KMS-11 (cell line): Measurements from ENCODE around the gene ATP2A3.

Experiments used
- H2AFZ ChIP-seq: fragments of 200-600 bp; sonication (generic); 2 replicates; pipeline ENCODE4 v1.6.1; 2016; ENCODE audit warnings: antibody characterized with exemption, mixed run types, low read depth
- H3K27ac ChIP-seq: fragments of 200-600 bp; sonication (generic); 2 replicates; pipeline ENCODE4 v1.6.1; 2016; ENCODE audit warnings: mild to moderate bottlenecking, mixed run types
- H3K27me3 ChIP-seq: fragments of 200-600 bp; sonication (generic); 2 replicates; pipeline ENCODE4 v1.6.1; 2017; ENCODE audit warnings: mild to moderate bottlenecking, low read depth, mixed run types, moderate library complexity; ENCODE audit not compliant: insufficient read depth
- H3K36me3 ChIP-seq: fragments of 200-600 bp; sonication (generic); 2 replicates; pipeline ENCODE4 v1.6.1; 2017; ENCODE audit warnings: mild to moderate bottlenecking, mixed run types; ENCODE audit not compliant: insufficient read depth
- H3K4me1 ChIP-seq: fragments of 200-600 bp; sonication (generic); 2 replicates; pipeline ENCODE4 v1.6.1; 2016; ENCODE audit warnings: mild to moderate bottlenecking, low read depth, mixed run types; ENCODE audit not compliant: poor library complexity, severe bottlenecking
- H3K4me2 ChIP-seq: fragments of 200-600 bp; sonication (generic); 2 replicates; pipeline ENCODE4 v1.7.0; 2016; ENCODE audit warnings: mild to moderate bottlenecking, mixed run types
- H3K4me3 ChIP-seq: fragments of 200-600 bp; sonication (generic); IDR thresholded peaks from 2 replicates; pipeline ENCODE4 v1.6.1; 2017; ENCODE audit warnings: low read depth, low read length, mixed read lengths; ENCODE audit not compliant: insufficient read depth
- H3K79me2 ChIP-seq: fragments of 200-600 bp; sonication (generic); 2 replicates; pipeline ENCODE4 v1.6.1; 2016; ENCODE audit warnings: low read depth, mixed run types; ENCODE audit not compliant: insufficient read depth
- H3K9ac ChIP-seq: fragments of 200-600 bp; sonication (generic); 2 replicates; pipeline ENCODE4 v1.6.1; 2016; ENCODE audit warnings: mild to moderate bottlenecking, mixed run types
- H4K20me1 ChIP-seq: fragments of 200-600 bp; sonication (generic); 2 replicates; pipeline ENCODE4 v1.6.1; 2016; ENCODE audit warnings: mild to moderate bottlenecking, mixed run types; ENCODE audit not compliant: insufficient read depth
- CTCF ChIP-seq: fragments of 200-600 bp; sonication (generic); conservative IDR thresholded peaks from 2 replicates; pipeline ENCODE4 v1.6.1; 2017; ENCODE audit warnings: low read depth, mild to moderate bottlenecking, antibody characterized with exemption, low read length, moderate library complexity, mixed read lengths

ATP2A3 gene

GRCh38 chr17:3969963-3970362, 5.7 kb upstream of the ATP2A3 start:
- H3K4me1 ChIP-seq = no peaks in the 10 kb centered on the region
- TF ChIP-seq CTCF = no peak
- no peak overlapping the region for H3K4me2 ChIP-seq
- no peaks in the 10 kb centered on the region for H4K20me1 ChIP-seq
- H3K79me2 ChIP-seq = no peaks in the 10 kb centered on the region
- H2AFZ ChIP-seq = no peak overlapping the region
- H3K27ac ChIP-seq = no peak overlapping the region
- H3K9ac ChIP-seq = no peak overlapping the region
- no peaks in the 10 kb centered on the region for H3K36me3 ChIP-seq
- H3K27me3 ChIP-seq = no peaks in the 10 kb centered on the region
- no peak overlapping the region for H3K4me3 ChIP-seq

GRCh38 chr17:3968886-3969524, 4.8 kb upstream of the ATP2A3 start:
- Histone ChIP-seq H2AFZ (no peak overlapping the region), H3K4me1 (no peaks in the 10 kb centered on the region)

GRCh38 chr17:3968015-3968414, 3.8 kb upstream of the ATP2A3 start:
- peaks cover 1% of the 10 kb centered on the region for H3K4me1 ChIP-seq
- H3K4me3 ChIP-seq = no peak overlapping the region
- H3K79me2 ChIP-seq = peaks cover 6% of the 10 kb centered on the region; the same call in 1 of the 2 replicates
- no peak overlapping the region for H3K4me2 ChIP-seq
- no peaks in the 10 kb centered on the region for H3K36me3 ChIP-seq
- H4K20me1 ChIP-seq = no peaks in the 10 kb centered on the region
- TF ChIP-seq CTCF = no peak
- H3K27me3 ChIP-seq = no peaks in the 10 kb centered on the region
- no peak overlapping the region for H2AFZ ChIP-seq
- no peak overlapping the region for H3K27ac ChIP-seq
- no peak overlapping the region for H3K9ac ChIP-seq

More at GRCh38 chr17:3968886-3969524, 4.8 kb upstream of the ATP2A3 start:
- no peak for TF ChIP-seq CTCF
- no peak overlapping the region for H3K4me3 ChIP-seq
- H3K4me2 ChIP-seq = no peak overlapping the region
- no peaks in the 10 kb centered on the region for H3K27me3 ChIP-seq
- H3K36me3 ChIP-seq = no peaks in the 10 kb centered on the region
- no peaks in the 10 kb centered on the region for H4K20me1 ChIP-seq
- no peak overlapping the region for H3K27ac ChIP-seq
- no peaks in the 10 kb centered on the region for H3K79me2 ChIP-seq
- no peak overlapping the region for H3K9ac ChIP-seq

- H3K79me2 ChIP-seq = peaks cover 12% of the 10 kb centered on the region; the same call in 1 of the 2 replicates
- no peaks in the 10 kb centered on the region for H3K36me3 ChIP-seq
- H3K27me3 ChIP-seq = no peaks in the 10 kb centered on the region
- TF ChIP-seq CTCF = no peak
- no peaks in the 10 kb centered on the region for H4K20me1 ChIP-seq
- H2AFZ ChIP-seq = no peak overlapping the region
- no peak overlapping the region for H3K9ac ChIP-seq
- H3K4me1 ChIP-seq = peaks cover 13% of the 10 kb centered on the region
- H3K4me3 ChIP-seq = no peak overlapping the region
- no peak overlapping the region for H3K4me2 ChIP-seq
- no peak overlapping the region for H3K27ac ChIP-seq
Measured at GRCh38 chr17:3966720-3967363, 2.6 kb upstream of the ATP2A3 start.
